GM12878 (cell line): Measurements from ENCODE around the gene TLCD2.

Experiments used
- MYC ChIP-seq: IDR thresholded peaks from 2 replicates; pipeline ENCODE4 v1.6.1; 2011; ENCODE audit warnings: mild to moderate bottlenecking, low read length, moderate library complexity, inconsistent platforms; ENCODE audit not compliant: insufficient read depth, insufficient replicate concordance, insufficient read length, severe bottlenecking
- SIX5 ChIP-seq: IDR thresholded peaks from 2 replicates; pipeline ENCODE4 v1.6.1; 2011; ENCODE audit warnings: mild to moderate bottlenecking, low read depth, low read length, moderate library complexity; ENCODE audit not compliant: severe bottlenecking
- SP1 ChIP-seq: IDR thresholded peaks from one replicate; pipeline ENCODE4 v1.6.1; 2011; ENCODE audit warnings: low read depth, low read length
- TF ChIP-seq, protein P1 (sequence below), 3 experiments: IDR thresholded peaks in 2 of 3; conservative IDR thresholded peaks in 1 of 3; 2 replicates each; pipeline ENCODE4 v1.5.1; 2011; ENCODE audit warnings: low read depth in 3 of 3, low read length in 3 of 3, mild to moderate bottlenecking in 3 of 3, control low read depth in 2 of 3, moderate library complexity in 2 of 3, inconsistent platforms in 1 of 3, mixed read lengths in 1 of 3; ENCODE audit not compliant: control insufficient read depth in 2 of 3, insufficient read depth in 1 of 3; ENCODE audit errors: extremely low read depth in 1 of 3

GRCh38 chr17:1673041-1673785 lies 37.0 kb downstream of the TLCD2 start:
- TF ChIP-seq SIX5 (no peak), SP1 (no peak), MYC (no peak)
- TF ChIP-seq, protein P1, sequence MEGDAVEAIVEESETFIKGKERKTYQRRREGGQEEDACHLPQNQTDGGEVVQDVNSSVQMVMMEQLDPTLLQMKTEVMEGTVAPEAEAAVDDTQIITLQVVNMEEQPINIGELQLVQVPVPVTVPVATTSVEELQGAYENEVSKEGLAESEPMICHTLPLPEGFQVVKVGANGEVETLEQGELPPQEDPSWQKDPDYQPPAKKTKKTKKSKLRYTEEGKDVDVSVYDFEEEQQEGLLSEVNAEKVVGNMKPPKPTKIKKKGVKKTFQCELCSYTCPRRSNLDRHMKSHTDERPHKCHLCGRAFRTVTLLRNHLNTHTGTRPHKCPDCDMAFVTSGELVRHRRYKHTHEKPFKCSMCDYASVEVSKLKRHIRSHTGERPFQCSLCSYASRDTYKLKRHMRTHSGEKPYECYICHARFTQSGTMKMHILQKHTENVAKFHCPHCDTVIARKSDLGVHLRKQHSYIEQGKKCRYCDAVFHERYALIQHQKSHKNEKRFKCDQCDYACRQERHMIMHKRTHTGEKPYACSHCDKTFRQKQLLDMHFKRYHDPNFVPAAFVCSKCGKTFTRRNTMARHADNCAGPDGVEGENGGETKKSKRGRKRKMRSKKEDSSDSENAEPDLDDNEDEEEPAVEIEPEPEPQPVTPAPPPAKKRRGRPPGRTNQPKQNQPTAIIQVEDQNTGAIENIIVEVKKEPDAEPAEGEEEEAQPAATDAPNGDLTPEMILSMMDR (IDR thresholded peaks at IDR 0.05 in 2 of 3, conservative IDR thresholded peaks at IDR 0.05 in 1 of 3; ENCODE audit: control insufficient read depth in 2 of 3, extremely low read depth in 1 of 3, insufficient read depth in 1 of 3, low read depth in 3 of 3, low read length in 3 of 3), result no peak
